ENCODE results near the gene TST. TPM values are rescaled to one million over a fixed set of nuclear protein-coding genes. Genes with fewer than 3 reads are reported as not detected.

TST gene
- total RNA-seq, 4 donors from 2014 or later: 44.1 to 76.4 (median 66.7) TPM

DNA sequence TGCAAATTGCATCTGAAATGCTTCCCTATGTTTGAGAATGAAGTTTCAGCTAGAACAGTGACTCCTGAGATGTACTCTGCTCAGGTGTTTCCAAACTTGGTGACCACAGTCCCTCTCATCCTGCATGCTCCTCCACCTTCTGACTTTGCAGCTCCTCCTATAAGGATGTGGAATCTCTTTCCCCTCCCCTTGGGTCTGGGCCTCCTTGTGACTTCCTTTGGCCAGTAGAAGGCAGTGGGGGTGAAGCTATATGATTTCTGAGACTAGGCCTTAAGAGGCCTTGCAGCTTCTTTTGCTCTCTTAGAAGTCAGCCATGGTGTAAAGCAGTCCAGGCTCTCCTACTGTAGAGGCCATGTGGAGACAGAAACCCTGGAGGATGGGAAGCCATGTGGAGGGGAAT, 55.1 kb downstream of the TST start:
- Histone ChIP-seq H3K27me3 (peaks cover 0 to 10% of the 10 kb centered on the region in 2 donors), H3K27ac (no peak overlapping the region), H3K9me3 (no peaks in the 10 kb centered on the region), H3K4me1 (no peaks in the 10 kb centered on the region), H3K4me3 (no peak overlapping the region), H3K36me3 (no peaks in the 10 kb centered on the region)
- no peak for DNase-seq (ENCODE audit: low spot score in 2 of 2)
- no peak for TF ChIP-seq POLR2A (IDR thresholded peaks at IDR 0.05)
- TF ChIP-seq, protein P1, sequence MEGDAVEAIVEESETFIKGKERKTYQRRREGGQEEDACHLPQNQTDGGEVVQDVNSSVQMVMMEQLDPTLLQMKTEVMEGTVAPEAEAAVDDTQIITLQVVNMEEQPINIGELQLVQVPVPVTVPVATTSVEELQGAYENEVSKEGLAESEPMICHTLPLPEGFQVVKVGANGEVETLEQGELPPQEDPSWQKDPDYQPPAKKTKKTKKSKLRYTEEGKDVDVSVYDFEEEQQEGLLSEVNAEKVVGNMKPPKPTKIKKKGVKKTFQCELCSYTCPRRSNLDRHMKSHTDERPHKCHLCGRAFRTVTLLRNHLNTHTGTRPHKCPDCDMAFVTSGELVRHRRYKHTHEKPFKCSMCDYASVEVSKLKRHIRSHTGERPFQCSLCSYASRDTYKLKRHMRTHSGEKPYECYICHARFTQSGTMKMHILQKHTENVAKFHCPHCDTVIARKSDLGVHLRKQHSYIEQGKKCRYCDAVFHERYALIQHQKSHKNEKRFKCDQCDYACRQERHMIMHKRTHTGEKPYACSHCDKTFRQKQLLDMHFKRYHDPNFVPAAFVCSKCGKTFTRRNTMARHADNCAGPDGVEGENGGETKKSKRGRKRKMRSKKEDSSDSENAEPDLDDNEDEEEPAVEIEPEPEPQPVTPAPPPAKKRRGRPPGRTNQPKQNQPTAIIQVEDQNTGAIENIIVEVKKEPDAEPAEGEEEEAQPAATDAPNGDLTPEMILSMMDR (IDR thresholded peaks at IDR 0.05): no peak
- no peak for TF ChIP-seq EP300 (IDR thresholded peaks at IDR 0.05)

DNA sequence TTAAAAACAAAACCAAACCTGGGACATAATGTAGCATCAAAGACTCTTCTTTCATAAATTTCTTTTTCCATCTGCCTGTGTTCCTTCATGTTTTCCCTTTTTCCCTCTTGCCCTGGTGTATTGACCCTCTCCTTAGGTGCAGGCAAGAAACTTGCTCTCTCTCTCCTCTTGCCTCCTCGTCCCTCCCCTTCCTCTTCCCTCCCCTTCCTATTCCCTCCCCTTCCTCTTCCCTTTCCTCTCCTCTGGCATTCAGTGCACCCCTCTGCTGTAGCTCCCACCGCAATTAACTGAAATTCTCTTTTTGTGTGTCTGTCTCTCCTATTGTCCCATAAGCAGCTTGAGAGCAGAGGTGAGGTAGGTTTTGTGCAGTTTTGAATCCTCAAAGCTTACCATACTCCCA, 55.9 kb downstream of the TST start:
- no peak overlapping the region for H3K4me3 ChIP-seq
- TF ChIP-seq, protein P1 (IDR thresholded peaks at IDR 0.05): no peak
- TF ChIP-seq POLR2A (IDR thresholded peaks at IDR 0.05): no peak
- TF ChIP-seq EP300 (IDR thresholded peaks at IDR 0.05): no peak
- H3K9me3 ChIP-seq: no peaks in the 10 kb centered on the region
- H3K27me3 ChIP-seq: peaks cover 0 to 10% of the 10 kb centered on the region in 2 donors
- no peak overlapping the region for H3K27ac ChIP-seq
- 55 to 61% methylated on average over 2 of the region's 2 CpGs for WGBS, 2 donors
- no peaks in the 10 kb centered on the region for H3K36me3 ChIP-seq
- no peaks in the 10 kb centered on the region for H3K4me1 ChIP-seq
- DNase-seq (ENCODE audit: low spot score in 2 of 2): no peak

DNA sequence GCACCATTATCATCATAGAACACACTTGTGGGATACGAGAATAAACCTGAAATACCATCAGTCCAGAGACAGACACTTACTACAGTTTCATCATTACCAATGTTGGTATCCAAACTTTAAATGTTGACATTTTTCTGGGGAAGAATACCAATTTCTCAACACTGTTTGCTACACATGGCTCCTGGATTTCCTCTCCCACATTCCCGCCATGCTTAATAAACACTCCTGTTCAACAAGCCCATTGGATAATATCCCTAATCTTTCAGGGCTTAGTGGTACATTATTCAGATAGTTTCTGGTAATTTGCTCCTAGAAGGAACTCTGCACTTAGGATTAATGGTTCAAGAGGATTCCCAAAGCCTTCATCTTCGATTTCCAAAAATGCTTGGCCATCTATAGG, 57.6 kb downstream of the TST start:
- peaks cover 0 to 8% (median 0%) of the 10 kb centered on the region in 4 donors for H3K9me3 ChIP-seq
- H3K27me3 ChIP-seq: peaks cover 0 to 10% of the 10 kb centered on the region in 2 donors
- DNase-seq (ENCODE audit: low spot score in 2 of 2): no peak
- WGBS, 2 donors: 42 to 61% methylated on average over 3 of the region's 3 CpGs
- H3K27ac ChIP-seq: no peak overlapping the region
- no peaks in the 10 kb centered on the region for H3K36me3 ChIP-seq
- H3K4me1 ChIP-seq: no peaks in the 10 kb centered on the region
- TF ChIP-seq POLR2A (IDR thresholded peaks at IDR 0.05): no peak
- no peak for TF ChIP-seq EP300 (IDR thresholded peaks at IDR 0.05)
- TF ChIP-seq, protein P1 (IDR thresholded peaks at IDR 0.05): no peak
- no peak overlapping the region for H3K4me3 ChIP-seq

Small RNAs within 50 kb of the gene (small RNA-seq; reads per million reads assigned to genes)
- gene RF00019: not detected

Other genes starting within 250 kb of the TST start
- 10 to 100 TPM in 3 of 4 donors, 1 to 10 TPM in 1; 7.4 to 21.9 (median 14.3) TPM for gene IFT27, start 243.3 kb downstream of the TST start, total RNA-seq
- gene PVALB, start 202.4 kb downstream of the TST start, total RNA-seq: not detected
- gene NCF4, start 158.4 kb downstream of the TST start, total RNA-seq: 10 to 100 TPM; 14.2 to 71.4 (median 17.2) TPM
- 10 to 100 TPM in 2 of 4 donors, 1 to 10 TPM in 2; 5.7 to 14.3 (median 10.8) TPM for gene CSF2RB, start 105.8 kb downstream of the TST start, total RNA-seq
- 100 to 1,000 TPM; 193 to 258 (median 199) TPM for gene MPST, start 295 bp upstream of the TST start, total RNA-seq
- 10 to 100 TPM in 3 of 4 donors, 1 to 10 TPM in 1; 7.4 to 24.7 (median 20.2) TPM for gene KCTD17, start 32.3 kb upstream of the TST start, total RNA-seq
- gene TMPRSS6, start 90.3 kb upstream of the TST start, total RNA-seq: not detected
- gene IL2RB, start 130.5 kb upstream of the TST start, total RNA-seq: 1 to 10 TPM in 2 of 4 donors, under 1 TPM in 1, not detected in 1; 0.22 to 2.7 (median 1.2) TPM
- gene C1QTNF6, start 168.8 kb upstream of the TST start, total RNA-seq: 1 to 10 TPM; 2.6 to 3.9 (median 3.4) TPM
- gene SSTR3, start 193.0 kb upstream of the TST start, total RNA-seq: not detected
- 10 to 100 TPM in 1 of 4 donors, 1 to 10 TPM in 3; 6.3 to 18.6 (median 7.8) TPM for gene RAC2, start 224.8 kb upstream of the TST start, total RNA-seq

Data from tibial nerve (tissue), 4 donors.